GM12878 (cell line): Measurements from ENCODE around the gene PHACTR1. TPM values are rescaled to one million over a fixed set of nuclear protein-coding genes. Genes with fewer than 3 reads are reported as not detected.

Source experiments
- ATAC-seq: fragments of 200-7000 bp; cut with Tn5 transposase; 3 replicates; pipeline ENCODE4 v1.9.1; 2020; ENCODE audit warnings: mild to moderate bottlenecking, moderate library complexity
- BruUV-seq: library from RNA; stranded (reverse); fragments of 400-500 nt; replicated peaks from 2 replicates; lab custom pipeline; 2021; lab: Mats Ljungman, UMichigan
- CTCF ChIA-PET: fragments of 300-600 bp; sonication (Branson Sonifier 250); formaldehyde crosslinking; extraction: SDS; loops from one replicate; lab custom pipeline; 2021; ENCODE audit warnings: inconsistent platforms; lab: Yijun Ruan, JAX
- POLR2A ChIA-PET: fragments of 350-600 bp; formaldehyde crosslinking; extraction: SDS; loops from one replicate; lab custom pipeline; 2021; ENCODE audit warnings: inconsistent platforms; lab: Charles Lee
- RAD21 ChIA-PET: fragments of 300-600 bp; sonication (Branson Sonifier 250); formaldehyde crosslinking; loops from one replicate; lab custom pipeline; 2023; ENCODE audit warnings: antibody characterized with exemption; ENCODE audit not compliant: unreplicated experiment; lab: Charles Lee
- SMC1A ChIA-PET: fragments of 300-600 bp; sonication (Branson Sonifier 250); formaldehyde crosslinking; loops from one replicate; lab custom pipeline; 2023; ENCODE audit not compliant: unreplicated experiment, uncharacterized antibody; lab: Charles Lee
- DNase-seq: peaks from one replicate; pipeline ENCODE4 v3.0.0-alpha.2; 2011; ENCODE audit warnings: low read depth, low spot score
- FAIRE-seq: peaks from 3 replicates; lab custom pipeline; 2011; peaks lifted over from hg19 to GRCh38; lab: Jason Lieb, UNC
- H2AFZ ChIP-seq: 2 replicates; pipeline ENCODE4 v1.6.0; 2011; ENCODE audit warnings: low read depth, low read length, control low read depth; ENCODE audit not compliant: control insufficient read depth
- H3K27ac ChIP-seq: 2 replicates; pipeline ENCODE4 v1.5.1; 2011; ENCODE audit warnings: control low read depth; ENCODE audit not compliant: control insufficient read depth, insufficient read depth
- H3K27me3 ChIP-seq, 2 experiments: replicated peaks in 1 of 2; 2 replicates each; pipeline versions ENCODE4 v1.6.0 to v1.6.1; 2011; ENCODE audit warnings: low read length in 1 of 2; ENCODE audit not compliant: control insufficient read depth in 2 of 2, insufficient read depth in 2 of 2
- H3K36me3 ChIP-seq, 2 experiments: 2 replicates each; pipeline ENCODE4 v1.5.1; 2011; ENCODE audit warnings: low read length in 1 of 2; ENCODE audit not compliant: control insufficient read depth in 2 of 2, insufficient read depth in 2 of 2
- H3K4me1 ChIP-seq: 2 replicates; pipeline ENCODE4 v1.6.1; 2011; ENCODE audit warnings: mild to moderate bottlenecking, low read length, moderate library complexity, mixed read lengths; ENCODE audit not compliant: control insufficient read depth, insufficient read depth
- H3K4me2 ChIP-seq: 2 replicates; pipeline ENCODE4 v1.6.0; 2011; ENCODE audit warnings: control low read depth; ENCODE audit not compliant: control insufficient read depth, insufficient read depth
- H3K4me3 ChIP-seq: fragments of 200-600 bp; sonication (generic); 2 replicates; pipeline ENCODE4 v1.5.1; 2016
- H3K79me2 ChIP-seq: 2 replicates; pipeline ENCODE4 v1.6.0; 2011; ENCODE audit warnings: low read length; ENCODE audit not compliant: control insufficient read depth, insufficient read depth
- H3K9ac ChIP-seq: 2 replicates; pipeline ENCODE4 v1.8.0; 2011; ENCODE audit warnings: low read length, control low read depth, mixed read lengths; ENCODE audit not compliant: control insufficient read depth, insufficient read depth
- H3K9me3 ChIP-seq: replicated peaks from 3 replicates; pipeline ENCODE4 v1.5.1; 2011; ENCODE audit warnings: mild to moderate bottlenecking, low read length; ENCODE audit not compliant: control insufficient read depth, insufficient read depth
- H4K20me1 ChIP-seq: 2 replicates; pipeline ENCODE4 v1.6.0; 2011; ENCODE audit not compliant: control insufficient read depth, insufficient read depth
- GATAD2B ChIP-seq: fragments of 450-650 bp; conservative IDR thresholded peaks from 2 replicates; pipeline ENCODE4 v1.6.1; 2017; ENCODE audit warnings: low read depth, mild to moderate bottlenecking, moderate library complexity
- PML ChIP-seq: IDR thresholded peaks from 2 replicates; pipeline ENCODE4 v1.6.1; 2012; ENCODE audit warnings: low read length, inconsistent platforms
- SIX5 ChIP-seq: IDR thresholded peaks from 2 replicates; pipeline ENCODE4 v1.6.1; 2011; ENCODE audit warnings: mild to moderate bottlenecking, low read depth, low read length, moderate library complexity; ENCODE audit not compliant: severe bottlenecking
- SUZ12 ChIP-seq: fragments of 200-600 bp; sonication (generic); IDR thresholded peaks from one replicate; pipeline ENCODE4 v1.6.1; 2018; ENCODE audit warnings: antibody characterized with exemption, mild to moderate bottlenecking; ENCODE audit not compliant: unreplicated experiment
- WRNIP1 ChIP-seq: IDR thresholded peaks from 2 replicates; pipeline ENCODE4 v1.6.1; 2011; ENCODE audit warnings: low read depth, low read length, improper control_type of control experiment, borderline replicate concordance
- YY1 ChIP-seq: IDR thresholded peaks from 2 replicates; pipeline ENCODE4 v1.6.1; 2011; ENCODE audit warnings: low read depth, mild to moderate bottlenecking, low read length
- WGBS: methylation state at CpG from one replicate; pipeline ENCODE4 v1.1.6; 2016; ENCODE audit warnings: low lambda C conversion rate; ENCODE audit not compliant: insufficient replicate concordance, insufficient coverage; ENCODE audit errors: missing lambda C conversion rate; 5-methylcytosine and 5-hydroxymethylcytosine counted together
- in situ Hi-C: fragments of 300-500 bp; cut with MboI; formaldehyde crosslinking; loops from 9 replicates; pipeline ENCODE4 v1.14.3; 2018; ENCODE audit warnings: mixed read lengths
- intact Hi-C: fragments of 100-400 bp; cut with micrococcal nuclease; formaldehyde crosslinking; loops from one replicate; pipeline ENCODE4 v1.14.2; 2022; ENCODE audit not compliant: unreplicated experiment
- polyA plus RNA-seq, 11 experiments: library from polyadenylated mRNA; depleted of rRNA in 4 of 11; unstranded in 6 of 11; stranded (reverse) in 5 of 11; fragments of >200 nt; fragmentation: Nextera tagmentation in 4 of 11; fragmentation: Illumina TruSeq in 1 of 11; extraction: Ambion mirVana in 4 of 11; extraction: Trizol in 1 of 11; gene quantifications; 1 replicate in 1 of 11; 2 replicates in 10 of 11; pipeline versions ENCODE4 v1.2.1 to v1.2.3, GENCODE V29; 2011 to 2016; ENCODE audit warnings: inconsistent platforms in 2 of 11, missing spikeins in 2 of 11, low read depth in 1 of 11
- total RNA-seq, 4 experiments: library from RNA; depleted of rRNA in 3 of 4; stranded (reverse); fragments of >200 nt in 3 of 4; fragmentation: Illumina TruSeq in 1 of 4; extraction: Trizol in 1 of 4; gene quantifications; 2 replicates each; pipeline versions ENCODE4 v1.2.1 to v1.2.3, GENCODE V29; 2013 to 2021
- TF ChIP-seq, protein P1 (sequence below): fragments of 450-650 bp; IDR thresholded peaks from 2 replicates; pipeline ENCODE4 v1.6.1; 2018; ENCODE audit warnings: borderline replicate concordance, mild to moderate bottlenecking; ENCODE audit not compliant: partially characterized antibody
- TF ChIP-seq, protein P2 (sequence below): IDR thresholded peaks from 2 replicates; pipeline ENCODE4 v1.6.1; 2011; ENCODE audit warnings: borderline replicate concordance, low read depth, mild to moderate bottlenecking, moderate library complexity, mixed read lengths, low read length; ENCODE audit not compliant: insufficient read depth; ENCODE audit errors: extremely low read length
- TF ChIP-seq, protein P3 (sequence below): fragments of 450-650 bp; IDR thresholded peaks from 2 replicates; pipeline ENCODE4 v1.6.1; 2017; ENCODE audit warnings: mild to moderate bottlenecking, moderate library complexity

Gene PHACTR1
- total and polyA plus RNA-seq, 10 of the 15 experiments (the other 5 are each of a cell fraction or from before 2014, with no cell fraction given) = 34.2 to 94.6 (median 62.3) TPM

DNA sequence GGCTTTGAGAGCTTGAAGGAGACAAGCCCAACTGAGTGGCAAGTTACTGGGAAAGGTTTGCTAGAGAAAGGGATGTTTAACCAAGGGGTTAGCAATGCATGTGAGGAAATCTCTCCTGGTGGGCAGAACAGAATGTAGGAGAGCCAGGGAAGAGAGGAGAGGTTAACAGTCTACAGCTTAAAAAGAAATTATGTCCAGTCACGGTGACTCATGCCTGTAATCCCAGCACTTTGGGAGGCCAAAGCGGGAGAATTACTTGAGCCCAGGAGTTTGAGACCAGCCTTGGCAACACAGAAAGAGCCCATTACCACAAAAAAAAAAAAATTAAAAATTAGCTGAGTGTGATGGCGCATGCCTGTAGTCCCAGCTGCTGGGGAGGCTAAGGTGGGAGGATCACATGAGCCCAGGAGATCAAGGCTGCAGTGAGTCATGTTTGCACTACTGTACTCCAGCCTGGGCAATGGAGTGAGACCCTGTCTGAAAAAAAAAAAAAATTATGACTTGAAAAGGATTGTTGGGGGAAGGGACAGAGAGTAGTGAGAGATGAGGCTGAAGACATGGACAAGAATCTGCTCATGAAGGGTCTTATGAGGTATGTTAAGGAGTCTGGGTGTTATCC lies 346.8 kb downstream of the PHACTR1 start:
- Histone ChIP-seq H2AFZ (no peak overlapping the region), H3K4me3 (no peak overlapping the region), H3K27ac (no peak overlapping the region), H3K27me3 (peaks cover 0 to 7% of the 10 kb centered on the region in 2 experiments; a peak in 3 of 4 replicates), H3K4me1 (no peaks in the 10 kb centered on the region), H3K79me2 (no peaks in the 10 kb centered on the region), H4K20me1 (no peaks in the 10 kb centered on the region), H3K36me3 (no peaks in the 10 kb centered on the region), H3K4me2 (no peak overlapping the region), H3K9ac (no peak overlapping the region), H3K9me3 (no peaks in the 10 kb centered on the region)
- DNase-seq (no peak), ATAC-seq (no peak), FAIRE-seq (no peak)
- BruUV-seq = no TSS peak
- WGBS = 63% methylated on average over 3 of the region's 3 CpGs
- in situ Hi-C loops = no loop called here
- POLR2A ChIA-PET = no interaction called here
- CTCF ChIA-PET = no interaction called here
- TF ChIP-seq WRNIP1 (no peak), YY1 (no peak), GATAD2B (no peak), SUZ12 (no peak), SIX5 (no peak), PML (no peak)
- TF ChIP-seq, protein P1, sequence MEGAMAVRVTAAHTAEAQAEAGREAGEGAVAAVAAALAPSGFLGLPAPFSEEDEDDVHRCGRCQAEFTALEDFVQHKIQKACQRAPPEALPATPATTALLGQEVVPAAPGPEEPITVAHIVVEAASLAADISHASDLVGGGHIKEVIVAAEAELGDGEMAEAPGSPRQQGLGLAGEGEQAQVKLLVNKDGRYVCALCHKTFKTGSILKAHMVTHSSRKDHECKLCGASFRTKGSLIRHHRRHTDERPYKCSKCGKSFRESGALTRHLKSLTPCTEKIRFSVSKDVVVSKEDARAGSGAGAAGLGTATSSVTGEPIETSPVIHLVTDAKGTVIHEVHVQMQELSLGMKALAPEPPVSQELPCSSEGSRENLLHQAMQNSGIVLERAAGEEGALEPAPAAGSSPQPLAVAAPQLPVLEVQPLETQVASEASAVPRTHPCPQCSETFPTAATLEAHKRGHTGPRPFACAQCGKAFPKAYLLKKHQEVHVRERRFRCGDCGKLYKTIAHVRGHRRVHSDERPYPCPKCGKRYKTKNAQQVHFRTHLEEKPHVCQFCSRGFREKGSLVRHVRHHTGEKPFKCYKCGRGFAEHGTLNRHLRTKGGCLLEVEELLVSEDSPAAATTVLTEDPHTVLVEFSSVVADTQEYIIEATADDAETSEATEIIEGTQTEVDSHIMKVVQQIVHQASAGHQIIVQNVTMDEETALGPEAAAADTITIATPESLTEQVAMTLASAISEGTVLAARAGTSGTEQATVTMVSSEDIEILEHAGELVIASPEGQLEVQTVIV = no peak
- TF ChIP-seq, protein P2, sequence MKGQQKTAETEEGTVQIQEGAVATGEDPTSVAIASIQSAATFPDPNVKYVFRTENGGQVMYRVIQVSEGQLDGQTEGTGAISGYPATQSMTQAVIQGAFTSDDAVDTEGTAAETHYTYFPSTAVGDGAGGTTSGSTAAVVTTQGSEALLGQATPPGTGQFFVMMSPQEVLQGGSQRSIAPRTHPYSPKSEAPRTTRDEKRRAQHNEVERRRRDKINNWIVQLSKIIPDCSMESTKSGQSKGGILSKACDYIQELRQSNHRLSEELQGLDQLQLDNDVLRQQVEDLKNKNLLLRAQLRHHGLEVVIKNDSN = no peak
- TF ChIP-seq, protein P3, sequence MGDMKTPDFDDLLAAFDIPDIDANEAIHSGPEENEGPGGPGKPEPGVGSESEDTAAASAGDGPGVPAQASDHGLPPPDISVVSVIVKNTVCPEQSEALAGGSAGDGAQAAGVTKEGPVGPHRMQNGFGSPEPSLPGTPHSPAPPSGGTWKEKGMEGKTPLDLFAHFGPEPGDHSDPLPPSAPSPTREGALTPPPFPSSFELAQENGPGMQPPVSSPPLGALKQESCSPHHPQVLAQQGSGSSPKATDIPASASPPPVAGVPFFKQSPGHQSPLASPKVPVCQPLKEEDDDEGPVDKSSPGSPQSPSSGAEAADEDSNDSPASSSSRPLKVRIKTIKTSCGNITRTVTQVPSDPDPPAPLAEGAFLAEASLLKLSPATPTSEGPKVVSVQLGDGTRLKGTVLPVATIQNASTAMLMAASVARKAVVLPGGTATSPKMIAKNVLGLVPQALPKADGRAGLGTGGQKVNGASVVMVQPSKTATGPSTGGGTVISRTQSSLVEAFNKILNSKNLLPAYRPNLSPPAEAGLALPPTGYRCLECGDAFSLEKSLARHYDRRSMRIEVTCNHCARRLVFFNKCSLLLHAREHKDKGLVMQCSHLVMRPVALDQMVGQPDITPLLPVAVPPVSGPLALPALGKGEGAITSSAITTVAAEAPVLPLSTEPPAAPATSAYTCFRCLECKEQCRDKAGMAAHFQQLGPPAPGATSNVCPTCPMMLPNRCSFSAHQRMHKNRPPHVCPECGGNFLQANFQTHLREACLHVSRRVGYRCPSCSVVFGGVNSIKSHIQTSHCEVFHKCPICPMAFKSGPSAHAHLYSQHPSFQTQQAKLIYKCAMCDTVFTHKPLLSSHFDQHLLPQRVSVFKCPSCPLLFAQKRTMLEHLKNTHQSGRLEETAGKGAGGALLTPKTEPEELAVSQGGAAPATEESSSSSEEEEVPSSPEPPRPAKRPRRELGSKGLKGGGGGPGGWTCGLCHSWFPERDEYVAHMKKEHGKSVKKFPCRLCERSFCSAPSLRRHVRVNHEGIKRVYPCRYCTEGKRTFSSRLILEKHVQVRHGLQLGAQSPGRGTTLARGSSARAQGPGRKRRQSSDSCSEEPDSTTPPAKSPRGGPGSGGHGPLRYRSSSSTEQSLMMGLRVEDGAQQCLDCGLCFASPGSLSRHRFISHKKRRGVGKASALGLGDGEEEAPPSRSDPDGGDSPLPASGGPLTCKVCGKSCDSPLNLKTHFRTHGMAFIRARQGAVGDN = no peak
- intact Hi-C loops = no loop called here
- SMC1A ChIA-PET = no interaction called here
- RAD21 ChIA-PET = no interaction called here
